GM12801 (cell line): Measurements from ENCODE around the gene USP16.

ENCODE experiments used
- TF ChIP-seq, protein P1 (sequence below): IDR thresholded peaks from one replicate; pipeline ENCODE4 v1.5.1; 2011; ENCODE audit warnings: control low read depth; ENCODE audit not compliant: insufficient read length; ENCODE audit errors: extremely low read depth

USP16 gene

DNA sequence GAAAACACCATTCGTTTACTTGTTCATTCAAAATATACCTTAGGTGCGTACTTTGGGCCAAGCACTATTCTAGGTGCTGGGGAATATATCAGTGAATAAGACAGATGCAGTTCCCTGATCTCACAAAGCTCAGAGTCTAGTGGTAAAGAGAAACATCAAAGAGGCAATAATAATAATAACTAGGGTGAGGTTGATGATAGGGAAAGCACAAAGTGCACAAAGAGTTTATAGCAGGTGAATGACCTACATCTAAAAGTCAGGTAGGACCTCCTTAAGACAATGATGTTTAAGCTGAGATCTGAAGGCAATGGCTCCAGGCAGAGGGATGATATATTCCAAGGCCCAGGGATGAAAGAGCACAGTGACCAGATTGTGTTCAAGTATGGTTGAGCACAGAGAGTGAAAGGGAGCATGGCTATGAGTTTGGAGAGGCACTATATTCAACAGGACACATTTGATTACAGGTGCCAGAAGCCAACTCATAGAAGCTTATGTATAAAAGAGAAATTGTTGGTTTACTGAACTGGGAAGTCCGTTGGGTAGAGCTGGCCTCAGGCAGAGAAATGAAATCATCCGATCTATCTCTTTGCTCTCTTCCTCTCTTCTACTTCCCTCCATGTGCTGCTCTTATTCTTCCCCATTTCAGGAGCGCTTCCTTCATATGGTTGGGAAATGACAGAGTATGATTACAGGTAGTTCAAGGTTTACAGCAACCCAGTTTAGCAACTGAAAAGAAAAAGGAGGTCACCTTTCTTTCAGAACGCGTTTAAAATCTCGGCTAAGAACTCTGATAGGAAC is 71.9 kb downstream of the USP16 start:
- TF ChIP-seq, protein P1, sequence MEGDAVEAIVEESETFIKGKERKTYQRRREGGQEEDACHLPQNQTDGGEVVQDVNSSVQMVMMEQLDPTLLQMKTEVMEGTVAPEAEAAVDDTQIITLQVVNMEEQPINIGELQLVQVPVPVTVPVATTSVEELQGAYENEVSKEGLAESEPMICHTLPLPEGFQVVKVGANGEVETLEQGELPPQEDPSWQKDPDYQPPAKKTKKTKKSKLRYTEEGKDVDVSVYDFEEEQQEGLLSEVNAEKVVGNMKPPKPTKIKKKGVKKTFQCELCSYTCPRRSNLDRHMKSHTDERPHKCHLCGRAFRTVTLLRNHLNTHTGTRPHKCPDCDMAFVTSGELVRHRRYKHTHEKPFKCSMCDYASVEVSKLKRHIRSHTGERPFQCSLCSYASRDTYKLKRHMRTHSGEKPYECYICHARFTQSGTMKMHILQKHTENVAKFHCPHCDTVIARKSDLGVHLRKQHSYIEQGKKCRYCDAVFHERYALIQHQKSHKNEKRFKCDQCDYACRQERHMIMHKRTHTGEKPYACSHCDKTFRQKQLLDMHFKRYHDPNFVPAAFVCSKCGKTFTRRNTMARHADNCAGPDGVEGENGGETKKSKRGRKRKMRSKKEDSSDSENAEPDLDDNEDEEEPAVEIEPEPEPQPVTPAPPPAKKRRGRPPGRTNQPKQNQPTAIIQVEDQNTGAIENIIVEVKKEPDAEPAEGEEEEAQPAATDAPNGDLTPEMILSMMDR: no peak

DNA sequence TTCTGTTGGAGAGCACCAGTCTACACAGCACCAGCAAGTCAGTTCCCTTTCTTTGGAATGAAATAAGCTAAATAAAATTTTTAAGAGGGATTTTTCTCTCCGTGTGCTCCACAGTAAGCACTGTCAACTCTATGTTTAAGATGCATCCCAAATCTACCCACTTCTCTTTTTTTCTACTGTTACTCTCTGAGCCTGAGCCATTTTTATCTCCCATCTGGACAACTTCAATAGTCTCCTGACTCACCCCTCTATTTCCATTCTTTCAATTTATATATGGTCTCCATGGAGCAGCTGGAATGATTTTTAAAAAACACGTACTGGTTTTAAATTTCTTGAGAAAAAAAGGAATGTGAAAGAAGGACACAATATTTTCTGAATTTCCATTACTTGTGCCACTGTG is 73.7 kb downstream of the USP16 start:
- TF ChIP-seq, protein P1: no peak

DNA sequence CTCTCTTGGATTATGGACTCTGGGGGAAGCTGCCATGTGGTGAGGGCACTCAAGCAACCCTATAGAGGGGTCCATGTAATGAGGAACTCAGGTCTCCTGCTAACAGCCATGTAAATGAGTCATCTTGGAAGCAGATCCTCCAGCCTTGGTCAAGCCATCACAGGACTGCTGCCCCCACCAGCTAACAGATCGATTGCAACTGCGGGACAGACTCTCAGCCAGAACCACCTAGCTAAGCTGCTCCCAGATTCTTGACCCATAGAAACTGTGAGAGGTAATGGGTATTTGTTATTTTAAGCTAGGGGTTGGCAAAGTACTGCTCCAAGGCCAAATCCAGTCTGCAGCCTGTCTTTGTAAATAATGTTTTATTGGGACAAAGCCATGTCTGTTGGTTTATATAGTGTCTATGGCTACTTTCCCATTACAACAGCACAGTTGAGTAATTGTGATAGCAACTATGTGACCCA is 78.4 kb downstream of the USP16 start:
- TF ChIP-seq, protein P1: no peak
